ENCODE data around the gene PPP1R12A.

GRCh38 chr12:79895804-79896203 is 39.1 kb downstream of the PPP1R12A start:
- TF ChIP-seq CTCF (IDR thresholded peaks at IDR 0.05) (no peak), POLR2A (IDR thresholded peaks at IDR 0.05) (no peak)
